GM21390 (cell line): Measurements from ENCODE around the gene KIAA1958.

Source experiments
- ATAC-seq: cut with Tn5 transposase; IDR thresholded peaks from one replicate; pipeline ENCODE4 v1.9.1; 2021; ENCODE audit not compliant: unreplicated experiment

KIAA1958 gene

DNA sequence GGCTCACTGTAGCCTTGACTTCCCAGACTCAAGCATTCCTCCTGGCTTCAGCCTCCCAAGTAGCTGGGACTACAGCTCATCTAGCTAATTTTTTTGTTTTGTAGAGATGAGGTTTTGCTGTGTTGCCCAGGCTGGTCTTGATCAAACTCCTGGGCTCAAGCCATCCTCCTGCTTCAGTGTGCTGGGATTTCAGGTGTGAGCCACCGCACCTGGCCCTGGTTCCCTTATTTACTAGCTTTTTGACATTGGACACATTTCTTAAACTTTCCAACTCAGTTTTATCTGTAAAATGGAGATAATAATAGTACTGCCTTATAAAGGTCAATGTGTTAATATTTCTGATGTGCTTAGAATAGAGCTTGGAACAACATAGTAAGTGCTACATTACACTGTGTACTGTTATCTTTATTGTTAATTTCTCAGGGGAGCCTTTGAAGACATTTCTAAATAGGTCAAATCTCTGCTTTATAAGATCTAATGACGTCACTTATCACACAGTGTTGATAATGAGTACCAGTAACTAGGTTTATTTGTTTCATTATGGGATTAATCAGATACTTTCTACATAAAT is 66.7 kb downstream of the KIAA1958 start:
- ATAC-seq = no peak

DNA sequence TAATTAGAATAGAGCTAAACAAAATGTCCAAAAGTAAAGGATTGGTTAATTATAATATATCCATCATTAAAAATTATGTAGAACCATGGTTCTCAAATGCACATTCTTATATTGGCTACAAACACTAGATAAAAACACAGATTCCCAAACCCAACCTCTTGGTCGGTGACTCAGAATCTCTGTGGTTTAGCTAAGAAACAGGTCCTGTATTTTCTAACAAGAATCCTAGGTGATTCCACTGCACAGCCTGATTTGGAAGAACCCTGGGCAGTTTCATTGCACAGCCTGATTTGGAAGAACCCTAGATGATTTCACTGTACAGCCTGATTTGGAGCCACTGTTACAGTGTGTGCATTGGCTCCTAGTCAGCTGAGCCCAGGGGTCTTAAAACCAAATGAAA is 67.9 kb downstream of the KIAA1958 start:
- ATAC-seq = no peak

DNA sequence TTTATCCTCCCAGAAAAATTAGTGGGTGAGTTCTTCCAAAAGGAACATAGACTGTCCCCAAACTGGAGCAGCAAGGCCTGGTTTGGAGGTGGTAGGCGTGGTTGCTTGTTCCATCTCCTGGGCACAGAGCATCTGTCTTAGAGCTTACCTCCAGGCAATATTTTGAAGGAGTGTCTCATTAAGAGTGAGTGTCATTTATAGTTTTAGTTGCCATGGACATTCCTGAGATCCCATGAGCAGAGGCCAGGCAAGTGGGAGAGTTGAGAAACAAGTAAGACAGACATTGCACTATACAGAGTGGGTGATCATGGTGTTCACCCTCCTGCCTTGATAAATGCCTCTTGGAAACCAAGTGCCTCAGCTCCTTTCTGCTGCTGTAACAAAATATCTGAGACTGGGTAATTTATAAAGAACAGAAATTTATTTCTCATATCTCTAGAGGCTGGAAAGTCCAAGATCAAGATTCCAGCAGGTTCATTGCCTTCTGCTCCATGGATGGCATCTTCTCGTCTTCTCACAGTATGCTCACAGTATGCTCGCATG is 68.5 kb downstream of the KIAA1958 start:
- ATAC-seq = no peak

DNA sequence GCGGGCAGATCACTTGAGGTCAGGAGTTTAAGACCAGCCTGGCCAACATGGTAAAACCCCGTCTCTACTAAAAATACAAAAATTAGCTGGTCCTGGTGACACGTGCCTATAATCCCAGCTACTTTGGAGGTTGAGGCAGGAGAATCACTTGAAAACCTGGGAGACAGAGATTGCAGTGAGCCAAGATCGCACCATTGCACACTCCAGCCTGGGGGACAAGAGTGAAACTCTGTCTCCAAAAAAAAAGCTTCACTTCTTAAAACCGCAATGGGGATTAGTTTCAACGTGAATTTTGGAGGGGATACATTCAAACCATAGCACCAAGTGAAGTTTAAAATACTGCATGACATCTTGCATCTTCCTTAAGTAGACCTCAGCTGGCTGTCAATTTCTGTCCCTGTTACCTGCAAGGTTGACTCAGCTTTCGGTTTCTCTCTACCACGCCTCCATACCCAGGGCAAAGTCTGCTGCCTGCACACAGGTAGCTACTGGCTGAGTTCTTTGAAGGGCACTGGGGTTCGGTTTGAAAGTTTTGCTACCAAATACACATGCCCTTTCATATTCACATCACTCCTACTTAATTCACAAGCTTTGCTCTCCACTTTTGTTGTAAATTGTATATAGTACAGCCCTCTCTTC is 69.3 kb downstream of the KIAA1958 start:
- no peak for ATAC-seq

DNA sequence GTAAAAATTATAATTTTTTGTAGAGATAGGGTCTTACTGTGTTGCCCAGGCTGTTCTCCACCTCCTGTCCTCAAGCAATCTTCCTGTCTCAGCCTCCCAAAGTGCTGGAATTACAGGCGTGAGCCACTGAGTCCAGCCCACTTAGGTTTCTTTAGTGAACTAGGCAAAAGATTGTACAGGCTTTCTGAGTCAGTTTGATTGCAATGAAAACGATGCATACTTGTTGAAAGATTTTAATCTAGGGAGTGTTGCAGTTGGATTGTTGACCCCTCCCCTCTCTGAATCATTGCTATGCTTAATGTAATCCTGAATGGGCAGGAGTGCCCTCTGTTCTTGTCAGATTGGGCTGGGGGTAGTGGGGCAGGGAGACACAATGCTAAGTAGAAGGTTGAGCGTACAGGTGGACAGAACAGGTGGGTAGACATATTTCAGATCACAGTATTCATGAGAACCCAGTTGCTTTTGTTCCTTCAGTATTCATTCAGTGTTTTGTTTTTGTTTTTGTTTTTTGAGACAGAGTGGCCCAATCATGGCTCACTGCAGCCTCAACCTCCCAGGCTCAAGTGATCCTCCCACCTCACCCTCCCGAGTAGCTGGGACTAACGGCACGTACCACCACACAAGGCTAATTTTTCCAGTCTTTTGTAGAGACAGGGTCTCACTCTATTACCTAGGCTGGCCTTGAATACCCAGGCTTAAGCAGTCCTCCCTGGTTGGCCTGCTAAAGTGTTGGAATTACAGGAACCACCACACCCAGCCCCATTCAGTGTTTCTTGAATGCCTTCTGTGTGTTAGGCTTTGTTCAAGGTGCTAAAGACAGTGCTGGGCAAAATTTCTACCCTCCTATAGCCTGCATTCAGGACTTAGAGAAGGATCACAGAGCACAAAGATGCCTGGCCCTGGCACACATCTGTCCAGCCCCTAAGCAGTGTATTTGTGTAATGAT is 70.1 kb downstream of the KIAA1958 start:
- no peak for ATAC-seq

DNA sequence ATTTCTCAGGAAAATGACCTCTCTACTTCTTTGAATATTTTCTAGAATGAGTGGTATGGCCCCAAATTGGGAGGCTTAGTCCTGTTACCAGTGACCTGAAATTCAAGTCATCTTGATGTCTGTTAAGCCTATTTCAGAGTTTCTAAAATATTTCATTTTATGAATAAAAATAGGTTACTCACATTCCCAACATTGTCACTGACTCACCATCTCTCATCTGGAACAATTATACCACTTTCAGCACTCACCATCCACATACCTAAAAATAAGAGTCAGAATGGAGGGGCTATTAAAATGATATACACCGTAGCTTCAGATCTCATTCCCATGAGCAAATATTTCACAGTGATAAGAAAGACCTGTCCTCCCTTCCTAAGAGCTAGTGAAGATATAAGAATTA is 71.8 kb downstream of the KIAA1958 start:
- ATAC-seq = no peak

DNA sequence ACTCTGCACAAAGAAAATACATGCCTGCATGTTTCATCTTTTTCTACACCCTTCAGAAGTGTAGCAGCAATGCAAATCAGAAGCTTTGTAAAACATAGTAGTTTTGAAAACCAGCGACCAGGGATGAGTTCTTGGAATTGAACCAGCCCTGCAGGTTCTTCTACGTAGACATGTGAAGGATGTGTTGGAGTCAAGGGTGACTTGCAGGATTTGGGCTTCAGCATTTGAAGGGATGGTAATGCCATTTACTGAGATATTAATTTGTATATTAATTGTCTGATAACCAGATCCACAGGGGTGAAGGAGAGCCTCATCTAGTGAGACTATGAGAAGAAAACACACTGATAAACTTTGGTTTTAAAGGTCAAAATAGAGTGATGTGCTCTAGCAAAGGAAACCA is 72.4 kb downstream of the KIAA1958 start:
- no peak for ATAC-seq

DNA sequence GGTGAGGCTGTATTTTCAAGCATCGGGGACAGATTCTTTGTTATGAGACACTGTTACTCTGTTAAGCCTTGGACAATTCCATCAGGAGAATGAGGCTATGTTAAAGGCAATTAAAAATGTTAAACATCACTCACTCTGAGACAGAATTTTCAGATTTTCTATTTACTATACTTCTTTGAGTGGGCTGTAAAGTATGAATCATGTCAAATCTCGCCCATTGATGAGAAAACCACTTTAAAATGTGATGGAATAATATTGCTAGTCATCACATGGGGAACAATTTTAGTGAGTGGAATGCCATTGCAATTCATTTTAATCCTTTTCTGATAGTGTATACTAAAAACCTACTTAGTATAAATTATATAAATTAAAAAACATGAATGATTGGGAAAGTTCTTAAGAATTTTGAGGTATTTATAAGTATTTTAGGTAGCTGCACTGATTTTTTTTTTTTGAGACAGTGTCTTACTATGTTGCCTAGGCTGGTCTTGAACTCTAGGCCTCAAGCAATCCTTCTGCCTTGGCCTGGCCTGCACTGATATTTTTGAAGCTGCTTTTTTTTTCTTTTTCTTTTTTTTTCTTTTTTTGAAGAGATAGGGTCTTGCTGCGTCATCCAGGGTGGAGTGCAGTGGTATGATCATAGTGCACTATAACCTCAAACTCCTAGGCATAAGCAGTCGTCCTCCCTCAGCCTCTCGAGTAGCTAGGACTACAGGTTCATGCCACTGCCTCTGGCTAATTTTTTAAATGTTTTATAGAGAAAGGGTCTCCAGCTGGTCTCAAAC is 73.2 kb downstream of the KIAA1958 start:
- ATAC-seq = no peak

DNA sequence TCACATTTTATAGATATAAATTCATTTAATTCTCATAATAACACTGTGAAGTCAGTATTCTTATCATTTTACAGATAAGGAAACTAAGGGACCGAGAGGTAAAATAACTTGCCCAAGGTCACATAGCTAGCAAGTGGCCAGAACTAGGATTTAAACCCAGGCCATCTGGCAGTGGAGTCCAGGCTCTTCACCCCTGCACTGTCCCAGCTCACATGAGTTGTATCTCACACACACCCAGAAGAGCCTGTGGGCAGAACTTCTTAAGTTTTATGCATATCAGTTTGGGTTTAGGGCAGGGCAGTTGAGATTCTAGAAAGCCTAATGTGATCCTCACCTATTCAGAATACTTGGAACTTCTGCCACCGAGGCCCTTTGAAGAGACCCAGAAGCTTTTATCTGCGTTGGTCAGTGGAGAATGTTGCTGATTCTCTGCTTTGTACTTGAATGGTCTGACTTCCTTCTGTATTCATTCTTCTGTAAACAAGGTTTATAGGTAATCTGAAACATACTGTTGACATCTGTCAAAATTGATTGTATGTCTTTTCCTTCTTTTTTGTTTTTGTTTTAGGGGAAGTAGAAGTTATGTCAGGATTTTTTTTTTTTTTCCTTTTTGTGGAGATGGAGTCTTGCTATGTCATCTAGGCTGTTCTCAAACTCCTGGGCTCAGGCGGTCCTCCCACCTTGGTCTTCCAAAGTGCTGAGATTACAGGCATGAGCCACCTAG is 75.8 kb downstream of the KIAA1958 start:
- no peak for ATAC-seq

DNA sequence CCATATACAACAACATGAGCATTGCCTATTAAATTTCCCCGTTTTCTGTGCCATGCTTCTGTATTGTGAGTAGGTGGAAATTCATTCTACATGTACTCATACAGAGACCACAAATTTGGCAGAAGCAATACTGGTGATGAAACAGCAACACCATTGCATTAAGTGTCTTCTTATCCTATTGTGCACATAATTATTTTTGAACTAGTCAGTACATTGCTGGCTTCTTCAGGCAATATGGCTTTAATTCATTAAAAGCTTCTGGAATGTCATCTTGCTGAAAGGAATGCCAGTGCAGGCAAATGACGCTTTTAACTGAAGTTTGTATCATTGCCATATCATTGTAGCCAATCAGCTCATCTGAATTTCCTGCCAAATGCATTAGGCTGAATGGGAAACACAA is 82.6 kb downstream of the KIAA1958 start:
- no peak for ATAC-seq

DNA sequence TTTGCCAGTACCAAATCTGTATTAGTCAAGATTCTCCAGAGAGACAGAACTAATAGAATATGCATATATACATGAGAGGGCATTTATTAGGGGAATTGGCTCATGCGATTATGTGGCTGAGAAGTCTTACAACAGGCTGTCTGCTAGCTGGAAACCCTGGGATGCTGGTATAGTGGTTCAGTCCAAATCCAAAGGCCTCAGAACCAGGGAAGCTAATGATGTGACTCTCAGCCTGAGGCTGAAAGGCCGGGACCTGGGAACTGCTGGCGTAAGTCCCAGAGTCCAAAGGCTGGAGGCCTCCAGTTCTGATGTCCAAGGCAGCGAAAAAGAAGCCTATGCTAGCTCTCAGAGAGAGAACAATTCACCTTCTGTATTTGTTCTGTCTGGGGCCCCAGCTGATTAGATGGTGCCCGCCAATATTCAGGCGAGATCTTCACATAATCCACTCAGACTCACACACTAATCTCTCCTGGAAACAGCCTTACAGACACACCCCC is 84.1 kb downstream of the KIAA1958 start:
- ATAC-seq = no peak

DNA sequence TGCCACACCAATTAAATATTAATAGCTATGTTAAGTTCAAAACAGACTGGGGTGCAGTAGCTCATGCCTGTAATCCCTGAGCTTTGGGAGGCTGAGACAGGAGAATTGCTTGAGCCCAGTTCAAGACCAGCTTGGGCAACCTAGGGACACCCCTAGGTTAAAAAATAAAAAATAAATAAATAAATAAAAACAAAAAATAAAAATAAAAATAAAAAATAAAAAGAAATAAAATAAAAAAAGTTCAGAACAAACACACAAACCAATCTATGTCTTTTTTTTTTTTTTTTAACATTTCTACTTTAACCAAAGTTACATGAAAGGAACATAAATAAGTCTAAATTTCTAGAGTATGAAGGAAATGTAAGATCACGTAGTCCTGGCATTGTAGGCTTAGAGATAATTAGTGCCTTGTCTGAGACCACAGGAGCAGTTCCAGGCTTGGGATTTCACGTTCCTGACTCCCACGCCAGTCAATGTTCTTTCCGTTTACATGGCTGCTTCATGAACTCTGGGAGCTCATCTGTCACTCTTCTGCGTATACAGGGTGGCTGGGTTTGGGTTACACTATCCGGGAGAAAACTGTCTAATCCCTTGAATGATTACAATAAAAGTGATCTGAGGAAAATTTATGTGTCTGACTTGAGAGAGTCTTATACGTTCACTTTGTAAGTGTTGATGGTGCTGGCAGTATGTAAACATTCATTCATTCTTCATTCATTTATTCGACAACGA is 85.2 kb downstream of the KIAA1958 start:
- no peak for ATAC-seq

DNA sequence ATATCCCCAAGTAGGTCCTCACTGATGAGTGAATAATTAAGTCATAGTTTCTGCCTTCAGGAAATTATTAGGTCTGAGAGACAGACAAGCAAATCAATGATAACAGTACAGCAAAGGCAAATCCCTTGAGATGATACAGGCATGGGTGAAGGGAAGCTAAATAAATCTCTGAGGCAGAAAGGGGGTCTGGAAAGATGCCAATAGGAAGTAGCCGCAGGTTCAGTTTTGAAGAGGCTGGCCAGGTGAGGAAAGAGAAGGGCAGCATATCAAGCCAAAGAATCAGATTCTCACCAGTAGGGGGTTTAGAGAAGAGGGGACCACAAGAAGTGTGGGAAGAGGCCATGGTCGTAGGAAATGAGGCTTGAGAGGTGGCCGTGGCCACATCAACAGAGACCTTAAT is 85.8 kb downstream of the KIAA1958 start:
- no peak for ATAC-seq

DNA sequence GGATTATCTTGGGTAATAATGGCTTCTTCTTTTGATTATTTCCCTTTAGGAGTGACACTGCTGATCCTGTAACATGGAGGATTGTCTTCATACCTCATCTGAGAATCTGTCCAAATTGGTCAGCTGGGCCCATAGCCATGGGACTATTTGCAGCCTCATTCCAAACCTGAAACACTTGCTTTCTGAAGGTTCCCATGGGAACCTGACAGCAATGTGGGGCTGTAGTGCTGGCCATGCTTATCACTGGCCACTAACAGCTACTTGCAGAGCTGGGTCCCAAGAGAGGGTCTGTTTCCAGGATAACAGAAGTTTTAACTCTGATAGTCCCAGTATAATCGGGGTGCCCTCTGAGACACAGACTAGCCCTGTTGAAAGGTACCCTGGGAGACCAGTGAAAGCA is 87.4 kb downstream of the KIAA1958 start:
- ATAC-seq = no peak

DNA sequence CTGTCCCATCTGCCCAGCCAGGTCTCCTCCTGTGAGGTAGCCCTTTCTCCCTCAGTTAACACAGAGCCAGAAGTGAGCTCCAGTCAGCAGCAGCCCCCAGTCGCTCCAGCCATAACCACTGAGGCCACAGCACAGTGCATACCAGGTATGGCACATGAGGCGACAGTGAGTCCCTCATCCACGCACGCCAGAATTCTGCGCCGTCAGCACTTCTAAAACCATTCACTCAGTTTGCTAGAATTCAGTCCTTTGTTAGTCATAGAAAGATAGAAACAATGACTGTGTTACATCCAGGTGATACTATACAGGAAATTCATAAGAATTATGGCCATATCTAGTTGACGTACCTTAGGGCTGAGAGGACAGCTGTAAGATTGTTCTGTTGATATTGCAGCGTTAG is 88.5 kb downstream of the KIAA1958 start:
- ATAC-seq = no peak

DNA sequence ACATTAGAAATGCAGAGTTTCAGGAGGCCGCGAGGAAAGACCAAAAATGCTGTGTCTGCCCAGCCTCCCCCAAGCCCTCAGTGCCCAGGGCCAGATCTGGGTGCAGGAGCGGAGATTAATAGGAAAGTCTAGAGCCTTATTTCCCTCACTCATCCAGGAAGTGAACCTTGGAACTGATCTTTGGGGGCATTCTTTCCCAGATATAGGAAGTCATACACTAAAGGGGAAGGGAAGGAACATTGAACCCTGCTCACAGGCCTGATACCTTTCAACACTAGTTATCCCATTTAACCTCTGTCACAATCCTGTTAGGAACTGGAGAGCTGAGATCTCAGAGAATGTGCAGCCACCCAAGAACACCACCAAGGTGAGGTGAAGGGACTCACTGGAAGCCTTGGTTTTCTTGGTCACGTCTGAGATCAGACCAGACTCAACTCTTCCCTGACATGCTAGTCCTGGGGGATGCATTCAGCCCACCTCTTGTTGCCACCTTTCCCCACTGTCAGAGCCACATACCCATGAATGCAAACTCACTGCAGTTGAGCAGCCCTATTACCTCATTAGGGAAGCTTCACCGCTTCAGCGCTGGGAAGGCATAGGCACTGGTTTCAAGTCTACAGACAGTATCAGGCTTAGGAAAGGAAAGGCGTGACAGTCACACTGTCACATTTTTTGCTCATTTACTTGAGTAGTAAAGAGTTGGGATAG is 95.0 kb downstream of the KIAA1958 start:
- no peak for ATAC-seq

DNA sequence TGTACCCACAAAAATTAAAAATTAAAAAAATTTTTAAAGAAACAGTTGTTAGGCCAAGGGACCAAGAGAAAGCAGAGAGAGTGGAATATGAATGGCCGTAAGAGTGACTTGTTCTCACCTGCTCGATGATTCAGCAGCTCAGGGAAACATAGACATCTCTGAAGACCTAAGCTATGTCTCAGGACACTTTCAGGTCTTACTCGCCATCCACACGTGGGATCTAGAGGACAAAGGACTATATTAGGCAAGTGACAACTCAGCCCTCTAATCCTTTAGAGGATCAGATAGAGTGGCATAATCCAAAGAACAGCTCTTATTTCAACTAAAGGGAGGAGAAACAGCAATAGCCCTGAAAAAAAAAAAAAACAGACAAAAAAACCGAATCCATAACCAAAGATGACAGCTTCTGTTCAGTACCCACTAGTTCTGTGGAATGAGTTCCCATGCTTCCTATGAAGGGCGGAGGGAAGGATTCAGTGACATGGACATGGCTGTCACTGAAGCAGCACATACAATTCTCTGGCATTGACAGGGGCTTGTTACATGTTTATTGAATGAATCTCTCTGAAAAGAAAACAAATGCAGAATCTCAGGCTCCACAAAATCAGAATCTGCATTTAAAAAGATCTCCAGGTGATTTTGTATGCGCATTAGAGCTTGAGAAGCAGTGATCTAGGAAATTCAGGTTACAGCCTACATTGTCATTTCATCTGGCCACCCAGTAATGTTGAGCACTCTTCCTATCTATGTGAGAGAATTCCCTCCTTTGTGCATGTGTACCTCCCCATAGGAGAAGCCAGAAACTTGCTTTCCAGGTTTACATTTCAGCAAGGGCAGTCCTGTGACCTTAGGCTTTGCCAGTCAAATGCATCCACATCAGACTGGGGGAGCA is 96.0 kb downstream of the KIAA1958 start:
- ATAC-seq = no peak

DNA sequence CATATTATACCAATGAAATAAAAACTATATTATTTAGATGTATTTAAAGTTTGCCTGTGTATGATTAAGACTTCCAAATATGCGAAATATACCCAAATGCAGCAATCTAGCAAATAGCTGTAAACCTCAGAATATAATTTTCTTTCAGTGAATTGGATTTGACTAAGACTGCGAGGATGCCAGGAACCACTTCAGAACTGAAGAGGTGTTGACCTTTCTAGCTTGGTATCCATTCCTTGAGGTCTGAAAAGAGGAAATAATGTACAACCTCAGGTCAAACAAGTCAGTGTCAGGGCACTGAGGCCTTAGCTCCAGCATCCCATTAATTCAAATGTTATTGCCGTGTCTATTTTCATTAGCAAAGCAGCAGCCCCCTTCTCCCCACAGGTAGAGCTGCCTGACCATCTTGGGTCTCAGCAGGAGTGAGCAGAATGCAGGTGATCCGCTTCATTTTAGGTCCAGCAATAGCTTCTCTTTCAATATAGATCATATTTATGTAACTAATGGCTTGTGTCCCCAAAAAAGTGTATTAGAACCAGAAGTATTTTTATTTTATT is 100.0 kb downstream of the KIAA1958 start:
- ATAC-seq = no peak
